ENCODE results near the gene CFAP61.

CFAP61 gene

DNA sequence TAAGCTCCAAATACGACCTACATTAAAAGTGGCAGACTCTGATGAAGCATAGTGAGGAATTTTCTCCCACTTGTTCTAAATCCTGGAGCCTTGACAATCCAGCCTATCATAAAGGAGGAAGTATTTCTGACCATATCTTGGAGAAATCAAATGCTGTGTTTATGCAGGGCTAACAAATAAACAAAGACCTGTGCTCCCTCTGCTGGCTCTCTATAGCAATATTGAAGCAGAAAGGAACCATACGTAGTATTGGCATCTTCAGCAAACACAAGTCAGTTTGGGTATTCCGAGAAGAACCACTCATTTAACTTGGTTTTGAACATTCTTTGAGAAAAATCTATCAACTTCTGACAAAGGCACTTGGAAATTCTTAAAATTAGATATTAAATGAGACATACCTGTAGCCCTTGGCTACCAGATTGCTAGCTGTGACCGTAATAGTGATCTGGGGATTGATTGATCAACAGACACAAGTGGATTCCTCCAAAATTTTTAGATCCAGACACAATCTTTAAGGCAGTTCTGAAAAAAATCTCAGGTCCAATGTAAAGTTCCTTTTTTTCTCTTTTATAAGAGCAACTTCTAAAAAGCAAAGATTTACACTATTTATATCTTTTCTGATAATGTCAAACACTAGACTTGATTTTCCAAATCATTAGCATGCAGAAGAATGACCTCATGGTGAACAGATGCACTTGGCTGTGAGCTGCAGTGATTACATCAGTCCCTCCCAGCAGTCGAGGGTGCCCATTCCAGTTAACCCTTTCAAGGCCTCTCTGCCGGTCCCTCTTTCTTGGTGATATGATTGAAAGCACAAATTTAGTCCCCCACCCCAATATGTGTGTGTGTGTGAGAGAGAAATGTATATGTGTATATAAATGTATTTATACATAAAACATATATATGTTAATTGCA lies 355.8 kb downstream of the CFAP61 start (continued):
- TF ChIP-seq ZNF354C (tag by site-specific recombination; IDR thresholded peaks at IDR 0.05; ENCODE audit: borderline replicate concordance, low read depth) (no peak), ZNF292 (tag by site-specific recombination; IDR thresholded peaks at IDR 0.05; ENCODE audit: borderline replicate concordance, low read depth) (no peak), ZNF324 (tag by site-specific recombination; IDR thresholded peaks at IDR 0.05) (no peak), ZNF211 (tag by site-specific recombination; IDR thresholded peaks at IDR 0.05; ENCODE audit: low read depth) (no peak), MZF1 (tag by site-specific recombination; IDR thresholded peaks at IDR 0.05; ENCODE audit: borderline replicate concordance) (0 out of 2 replicates have a peak, but pooled peaks have one; percentile 26), ZFP3 (tag by site-specific recombination; IDR thresholded peaks at IDR 0.05; ENCODE audit: low read depth) (no peak), ZNF548 (tag by site-specific recombination; IDR thresholded peaks at IDR 0.05) (no peak)
- TF ChIP-seq, protein P1, sequence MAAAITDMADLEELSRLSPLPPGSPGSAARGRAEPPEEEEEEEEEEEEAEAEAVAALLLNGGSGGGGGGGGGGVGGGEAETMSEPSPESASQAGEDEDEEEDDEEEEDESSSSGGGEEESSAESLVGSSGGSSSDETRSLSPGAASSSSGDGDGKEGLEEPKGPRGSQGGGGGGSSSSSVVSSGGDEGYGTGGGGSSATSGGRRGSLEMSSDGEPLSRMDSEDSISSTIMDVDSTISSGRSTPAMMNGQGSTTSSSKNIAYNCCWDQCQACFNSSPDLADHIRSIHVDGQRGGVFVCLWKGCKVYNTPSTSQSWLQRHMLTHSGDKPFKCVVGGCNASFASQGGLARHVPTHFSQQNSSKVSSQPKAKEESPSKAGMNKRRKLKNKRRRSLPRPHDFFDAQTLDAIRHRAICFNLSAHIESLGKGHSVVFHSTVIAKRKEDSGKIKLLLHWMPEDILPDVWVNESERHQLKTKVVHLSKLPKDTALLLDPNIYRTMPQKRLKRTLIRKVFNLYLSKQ (tag by site-specific recombination; IDR thresholded peaks at IDR 0.05; ENCODE audit: borderline replicate concordance) = no peak
- TF ChIP-seq, protein P2, sequence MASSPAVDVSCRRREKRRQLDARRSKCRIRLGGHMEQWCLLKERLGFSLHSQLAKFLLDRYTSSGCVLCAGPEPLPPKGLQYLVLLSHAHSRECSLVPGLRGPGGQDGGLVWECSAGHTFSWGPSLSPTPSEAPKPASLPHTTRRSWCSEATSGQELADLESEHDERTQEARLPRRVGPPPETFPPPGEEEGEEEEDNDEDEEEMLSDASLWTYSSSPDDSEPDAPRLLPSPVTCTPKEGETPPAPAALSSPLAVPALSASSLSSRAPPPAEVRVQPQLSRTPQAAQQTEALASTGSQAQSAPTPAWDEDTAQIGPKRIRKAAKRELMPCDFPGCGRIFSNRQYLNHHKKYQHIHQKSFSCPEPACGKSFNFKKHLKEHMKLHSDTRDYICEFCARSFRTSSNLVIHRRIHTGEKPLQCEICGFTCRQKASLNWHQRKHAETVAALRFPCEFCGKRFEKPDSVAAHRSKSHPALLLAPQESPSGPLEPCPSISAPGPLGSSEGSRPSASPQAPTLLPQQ (tag by site-specific recombination; IDR thresholded peaks at IDR 0.05) = 0 out of 2 replicates have a peak, but pooled peaks have one; percentile 61

DNA sequence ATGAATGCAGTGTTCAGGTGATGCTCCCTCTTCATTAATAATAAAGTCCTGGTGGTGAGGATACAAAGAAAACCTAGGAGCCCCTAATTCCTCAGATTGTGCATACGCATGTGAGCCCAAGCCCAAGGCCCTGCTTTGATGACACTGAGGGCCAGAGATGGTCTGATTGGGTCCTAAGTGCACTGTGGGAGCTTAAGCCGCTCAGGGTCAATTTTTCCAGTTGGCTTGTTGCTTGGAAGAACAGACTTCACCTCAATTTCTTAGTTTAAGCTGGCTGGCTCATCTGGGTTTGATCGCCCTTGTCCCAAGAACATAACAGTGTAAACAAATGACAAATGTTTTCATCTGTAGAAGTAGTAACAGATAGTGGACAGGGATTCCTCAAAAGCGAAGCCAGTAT lies 357.0 kb downstream of the CFAP61 start:
- CTCF ChIA-PET = no interaction called here
- no peak overlapping the region for H3K27ac ChIP-seq (ENCODE audit: extremely low read depth, low read depth, low read length)

More for the DNA sequence above, 357.0 kb downstream of the CFAP61 start:
- Histone ChIP-seq H3K4me1 (ENCODE audit: control insufficient read depth, insufficient read depth, low read length) (peaks cover 7% of the 10 kb centered on the region), H3K36me3 (ENCODE audit: control insufficient read depth in 2 of 2, insufficient read depth in 1 of 2, low read length in 2 of 2) (no peaks in the 10 kb centered on the region), H3K4me3 (ENCODE audit: low read depth, low read length) (no peak overlapping the region), H3K9me3 (ENCODE audit: control insufficient read depth, insufficient read depth, low read depth, low read length) (no peaks in the 10 kb centered on the region)
- TF ChIP-seq KLF9 (tag by site-specific recombination; IDR thresholded peaks at IDR 0.05; ENCODE audit: low read depth) (no peak), ZNF155 (tag by site-specific recombination; IDR thresholded peaks at IDR 0.05) (no peak), ZNF596 (tag by site-specific recombination; IDR thresholded peaks at IDR 0.05) (no peak), OVOL3 (tag by site-specific recombination; IDR thresholded peaks at IDR 0.05) (no peak), GLI4 (tag by site-specific recombination; IDR thresholded peaks at IDR 0.05) (no peak), KLF16 (tag by site-specific recombination; IDR thresholded peaks at IDR 0.05) (no peak), SP7 (tag by site-specific recombination; IDR thresholded peaks at IDR 0.05) (no peak), BCL11A (tag by site-specific recombination; IDR thresholded peaks at IDR 0.05; ENCODE audit: low read depth) (no peak), ZBTB8A (tag by site-specific recombination; IDR thresholded peaks at IDR 0.05) (no peak), ZNF184 (tag by site-specific recombination; IDR thresholded peaks at IDR 0.05) (no peak), BCL11B (tag by site-specific recombination; IDR thresholded peaks at IDR 0.05; ENCODE audit: low read depth) (no peak)
- TF ChIP-seq, protein P3, sequence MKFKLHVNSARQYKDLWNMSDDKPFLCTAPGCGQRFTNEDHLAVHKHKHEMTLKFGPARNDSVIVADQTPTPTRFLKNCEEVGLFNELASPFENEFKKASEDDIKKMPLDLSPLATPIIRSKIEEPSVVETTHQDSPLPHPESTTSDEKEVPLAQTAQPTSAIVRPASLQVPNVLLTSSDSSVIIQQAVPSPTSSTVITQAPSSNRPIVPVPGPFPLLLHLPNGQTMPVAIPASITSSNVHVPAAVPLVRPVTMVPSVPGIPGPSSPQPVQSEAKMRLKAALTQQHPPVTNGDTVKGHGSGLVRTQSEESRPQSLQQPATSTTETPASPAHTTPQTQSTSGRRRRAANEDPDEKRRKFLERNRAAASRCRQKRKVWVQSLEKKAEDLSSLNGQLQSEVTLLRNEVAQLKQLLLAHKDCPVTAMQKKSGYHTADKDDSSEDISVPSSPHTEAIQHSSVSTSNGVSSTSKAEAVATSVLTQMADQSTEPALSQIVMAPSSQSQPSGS (tag by site-specific recombination; IDR thresholded peaks at IDR 0.05; ENCODE audit: low read depth) = no peak
- TF ChIP-seq, protein P4, sequence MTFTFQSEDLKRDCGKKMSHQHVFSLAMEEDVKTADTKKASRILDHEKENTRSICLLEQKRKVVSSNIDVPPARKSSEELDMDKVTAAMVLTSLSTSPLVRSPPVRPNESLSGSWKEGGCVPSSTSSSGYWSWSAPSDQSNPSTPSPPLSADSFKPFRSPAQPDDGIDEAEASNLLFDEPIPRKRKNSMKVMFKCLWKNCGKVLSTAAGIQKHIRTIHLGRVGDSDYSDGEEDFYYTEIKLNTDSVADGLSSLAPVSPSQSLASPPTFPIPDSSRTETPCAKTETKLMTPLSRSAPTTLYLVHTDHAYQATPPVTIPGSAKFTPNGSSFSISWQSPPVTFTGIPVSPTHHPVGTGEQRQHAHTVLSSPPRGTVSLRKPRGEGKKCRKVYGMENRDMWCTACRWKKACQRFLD (tag by site-specific recombination; IDR thresholded peaks at IDR 0.05) = no peak
- TF ChIP-seq, protein P5, sequence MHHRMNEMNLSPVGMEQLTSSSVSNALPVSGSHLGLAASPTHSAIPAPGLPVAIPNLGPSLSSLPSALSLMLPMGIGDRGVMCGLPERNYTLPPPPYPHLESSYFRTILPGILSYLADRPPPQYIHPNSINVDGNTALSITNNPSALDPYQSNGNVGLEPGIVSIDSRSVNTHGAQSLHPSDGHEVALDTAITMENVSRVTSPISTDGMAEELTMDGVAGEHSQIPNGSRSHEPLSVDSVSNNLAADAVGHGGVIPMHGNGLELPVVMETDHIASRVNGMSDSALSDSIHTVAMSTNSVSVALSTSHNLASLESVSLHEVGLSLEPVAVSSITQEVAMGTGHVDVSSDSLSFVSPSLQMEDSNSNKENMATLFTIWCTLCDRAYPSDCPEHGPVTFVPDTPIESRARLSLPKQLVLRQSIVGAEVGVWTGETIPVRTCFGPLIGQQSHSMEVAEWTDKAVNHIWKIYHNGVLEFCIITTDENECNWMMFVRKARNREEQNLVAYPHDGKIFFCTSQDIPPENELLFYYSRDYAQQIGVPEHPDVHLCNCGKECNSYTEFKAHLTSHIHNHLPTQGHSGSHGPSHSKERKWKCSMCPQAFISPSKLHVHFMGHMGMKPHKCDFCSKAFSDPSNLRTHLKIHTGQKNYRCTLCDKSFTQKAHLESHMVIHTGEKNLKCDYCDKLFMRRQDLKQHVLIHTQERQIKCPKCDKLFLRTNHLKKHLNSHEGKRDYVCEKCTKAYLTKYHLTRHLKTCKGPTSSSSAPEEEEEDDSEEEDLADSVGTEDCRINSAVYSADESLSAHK (tag by site-specific recombination; IDR thresholded peaks at IDR 0.05) = no peak
- TF ChIP-seq, protein P6, sequence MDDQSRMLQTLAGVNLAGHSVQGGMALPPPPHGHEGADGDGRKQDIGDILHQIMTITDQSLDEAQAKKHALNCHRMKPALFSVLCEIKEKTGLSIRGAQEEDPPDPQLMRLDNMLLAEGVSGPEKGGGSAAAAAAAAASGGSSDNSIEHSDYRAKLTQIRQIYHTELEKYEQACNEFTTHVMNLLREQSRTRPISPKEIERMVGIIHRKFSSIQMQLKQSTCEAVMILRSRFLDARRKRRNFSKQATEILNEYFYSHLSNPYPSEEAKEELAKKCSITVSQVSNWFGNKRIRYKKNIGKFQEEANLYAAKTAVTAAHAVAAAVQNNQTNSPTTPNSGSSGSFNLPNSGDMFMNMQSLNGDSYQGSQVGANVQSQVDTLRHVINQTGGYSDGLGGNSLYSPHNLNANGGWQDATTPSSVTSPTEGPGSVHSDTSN (CRISPR knock-in tag; IDR thresholded peaks at IDR 0.05) = no peak
- POLR2A ChIA-PET = no interaction called here
